GM18907 (cell line): ENCODE data around the gene INSM2.

Source experiments
- ATAC-seq: cut with Tn5 transposase; IDR thresholded peaks from one replicate; pipeline ENCODE4 v1.9.1; 2021; ENCODE audit warnings: mild to moderate bottlenecking, moderate library complexity; ENCODE audit not compliant: unreplicated experiment

Gene INSM2, protein sequence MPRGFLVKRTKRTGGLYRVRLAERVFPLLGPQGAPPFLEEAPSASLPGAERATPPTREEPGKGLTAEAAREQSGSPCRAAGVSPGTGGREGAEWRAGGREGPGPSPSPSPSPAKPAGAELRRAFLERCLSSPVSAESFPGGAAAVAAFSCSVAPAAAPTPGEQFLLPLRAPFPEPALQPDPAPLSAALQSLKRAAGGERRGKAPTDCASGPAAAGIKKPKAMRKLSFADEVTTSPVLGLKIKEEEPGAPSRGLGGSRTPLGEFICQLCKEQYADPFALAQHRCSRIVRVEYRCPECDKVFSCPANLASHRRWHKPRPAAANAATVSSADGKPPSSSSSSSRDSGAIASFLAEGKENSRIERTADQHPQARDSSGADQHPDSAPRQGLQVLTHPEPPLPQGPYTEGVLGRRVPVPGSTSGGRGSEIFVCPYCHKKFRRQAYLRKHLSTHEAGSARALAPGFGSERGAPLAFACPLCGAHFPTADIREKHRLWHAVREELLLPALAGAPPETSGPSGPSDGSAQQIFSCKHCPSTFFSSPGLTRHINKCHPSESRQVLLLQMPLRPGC

DNA sequence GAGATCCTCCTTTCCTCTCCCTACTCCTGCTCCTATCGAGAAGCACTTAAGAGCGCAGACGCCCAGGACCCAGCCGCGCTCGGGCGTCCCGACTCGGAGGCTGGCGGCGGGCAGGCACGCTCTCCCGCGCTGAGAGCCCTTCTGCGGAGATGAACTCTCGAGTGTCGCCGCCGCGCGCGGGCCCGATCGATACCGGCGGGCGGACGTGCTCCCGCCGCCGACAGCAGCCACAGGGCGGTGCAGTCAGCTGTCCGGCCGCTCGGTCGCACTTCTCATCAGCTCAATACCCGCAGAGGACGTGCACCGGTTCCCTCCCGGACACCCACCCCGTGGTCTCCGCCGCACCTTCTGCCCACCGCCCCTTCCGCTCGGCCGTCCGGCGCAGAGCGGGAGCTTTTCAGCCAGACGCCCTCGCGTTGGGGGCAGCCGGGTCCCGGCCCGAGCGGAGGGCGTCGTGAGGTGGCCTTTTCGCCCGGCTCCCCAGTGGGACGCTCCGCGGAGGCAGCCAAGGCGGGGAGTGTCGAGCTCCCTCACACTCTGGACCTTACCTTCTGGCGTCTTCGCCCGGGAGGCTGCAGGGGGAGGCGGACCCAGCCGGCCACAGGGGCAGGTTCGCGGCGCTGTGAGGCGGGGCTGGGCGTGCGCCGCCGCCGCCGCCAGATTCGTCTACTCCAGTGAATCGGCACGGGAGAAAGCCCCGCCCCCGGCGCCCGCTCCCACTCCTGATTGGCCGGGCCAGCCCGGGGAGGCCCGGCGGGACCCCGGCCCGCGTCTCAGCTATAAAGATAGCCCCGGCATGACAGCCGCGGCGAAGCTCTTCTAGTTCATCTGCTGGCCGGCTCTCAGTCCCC lies at the start of gene INSM2:
Gene INSM2, plus strand, starts transcription at position 808 of the 851 bp plus-strand sequence. CDS start 89 bp downstream, outside the sequence.
- ATAC-seq, result peak; percentile 72

GRCh38 chr14:35492569-35493014 lies 41.4 kb upstream of the INSM2 start:
- no peak for ATAC-seq

GRCh38 chr14:35495278-35495677 lies 38.7 kb upstream of the INSM2 start:
- no peak for ATAC-seq

- ATAC-seq, result no peak
These were observed 34.8 kb upstream of the INSM2 start for GRCh38 chr14:35499180-35499579.

DNA sequence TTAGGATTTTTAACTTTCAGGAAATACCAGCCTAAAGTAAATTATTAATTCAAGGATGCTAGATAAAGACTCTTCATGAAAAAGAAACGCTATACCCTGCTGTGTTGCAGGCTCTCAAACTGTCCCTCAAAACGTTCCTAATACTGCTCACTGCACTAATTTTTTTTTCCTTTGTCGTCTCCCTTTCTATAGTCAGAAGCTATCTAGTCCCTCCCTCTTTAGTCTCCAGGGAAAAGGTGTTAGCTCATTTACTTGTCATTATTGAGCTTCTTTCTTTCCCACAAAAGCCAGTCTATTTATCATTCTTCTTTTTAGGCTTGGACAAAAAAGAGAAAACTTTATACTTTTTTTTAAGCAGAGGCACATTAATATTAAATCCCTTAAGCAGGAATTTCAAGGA lies 30.3 kb upstream of the INSM2 start:
- no peak for ATAC-seq

DNA sequence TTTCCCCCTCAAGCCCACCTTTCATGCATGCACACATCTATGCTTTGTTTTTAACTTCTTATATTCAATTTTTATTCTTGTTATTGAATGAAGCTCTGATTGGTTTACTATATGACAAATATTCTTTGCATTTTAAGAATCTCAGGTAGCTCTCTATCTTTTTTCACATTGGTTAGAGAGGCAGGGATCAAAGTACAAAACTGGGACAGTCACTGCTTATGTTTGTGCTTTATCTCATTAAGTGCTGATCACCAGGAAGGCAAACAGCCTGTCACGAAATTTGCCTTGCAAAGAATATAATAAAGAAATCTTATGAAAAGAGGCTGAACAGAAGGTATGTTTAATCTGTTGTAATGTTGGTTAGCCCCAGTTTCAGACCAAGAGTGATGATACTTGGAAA lies 29.7 kb upstream of the INSM2 start:
- ATAC-seq, result no peak

DNA sequence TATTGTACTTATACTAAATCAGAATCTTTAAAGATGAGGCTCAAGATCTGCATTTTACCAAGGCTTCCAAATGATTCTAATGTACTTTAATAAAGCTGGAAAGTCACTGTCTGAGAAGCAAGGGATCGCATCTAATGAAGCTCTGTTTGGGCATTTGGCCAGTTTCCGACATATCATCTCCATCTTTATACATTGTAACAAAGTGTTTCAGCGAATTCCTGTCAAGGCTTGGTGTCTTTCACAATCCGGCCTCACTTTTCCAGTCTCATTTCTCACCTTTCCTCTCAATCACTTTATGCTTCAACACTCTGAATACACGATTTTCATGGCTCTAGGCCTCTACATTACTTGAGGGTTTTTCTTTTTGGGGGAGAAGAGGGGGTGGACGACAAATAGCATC lies 27.5 kb upstream of the INSM2 start:
- no peak for ATAC-seq

DNA sequence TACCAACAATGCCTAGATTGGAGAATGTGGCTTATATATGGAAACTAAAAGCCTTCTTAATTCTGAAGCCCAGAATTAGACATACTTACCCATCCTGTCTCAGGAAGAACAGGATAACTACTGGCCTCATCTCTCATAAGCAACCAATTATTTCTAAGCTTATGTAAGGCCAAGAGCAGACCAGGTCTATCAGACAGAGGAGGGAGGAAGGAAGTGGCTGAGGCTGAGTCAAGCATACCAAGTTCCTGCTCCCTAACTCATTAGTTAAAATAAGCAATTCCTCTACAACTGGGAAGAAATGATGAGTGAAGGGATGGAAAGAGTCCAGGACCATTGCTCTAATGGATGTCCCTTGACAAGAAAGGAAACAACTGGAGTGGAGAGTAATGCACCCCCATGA lies 27.0 kb upstream of the INSM2 start:
- ATAC-seq, result no peak

DNA sequence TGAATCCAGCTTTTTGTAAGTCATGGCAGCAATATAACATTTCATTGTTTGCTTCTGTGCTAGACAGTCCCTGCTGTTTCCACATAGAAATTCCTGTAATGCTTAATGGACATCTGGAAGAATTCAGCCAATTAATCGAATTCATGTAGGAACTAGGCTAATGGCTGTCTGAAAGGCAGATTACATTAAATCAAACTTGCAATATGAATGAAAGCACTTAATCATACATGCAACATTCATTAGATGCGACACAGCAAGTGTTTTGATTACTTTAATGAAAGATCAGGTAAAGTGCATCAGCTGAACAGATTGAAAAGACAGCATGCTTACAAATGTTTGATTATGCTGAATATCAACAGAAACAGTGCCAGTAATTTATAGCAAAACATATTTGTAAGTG lies 24.1 kb upstream of the INSM2 start:
- ATAC-seq, result no peak

DNA sequence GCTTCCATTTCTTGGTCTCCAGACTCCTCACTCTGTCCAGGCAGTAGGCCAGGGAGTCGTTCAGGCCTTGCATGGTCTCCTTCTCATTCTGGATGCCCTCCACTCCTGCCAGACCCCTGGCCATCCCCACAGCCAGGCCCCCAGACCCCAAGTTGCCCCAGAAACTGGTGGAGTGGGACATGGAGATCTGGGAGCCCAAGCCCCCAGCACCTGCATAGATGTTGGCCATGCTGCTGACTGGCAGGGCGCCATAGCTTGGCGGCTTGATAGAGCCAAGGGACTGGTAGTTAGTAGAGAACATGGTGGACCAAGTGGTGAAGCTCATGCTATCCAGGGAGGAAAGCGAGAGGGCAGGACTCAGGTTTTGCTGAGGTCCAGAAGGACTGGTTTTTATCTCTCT lies 21.2 kb upstream of the INSM2 start:
- ATAC-seq, result no peak

DNA sequence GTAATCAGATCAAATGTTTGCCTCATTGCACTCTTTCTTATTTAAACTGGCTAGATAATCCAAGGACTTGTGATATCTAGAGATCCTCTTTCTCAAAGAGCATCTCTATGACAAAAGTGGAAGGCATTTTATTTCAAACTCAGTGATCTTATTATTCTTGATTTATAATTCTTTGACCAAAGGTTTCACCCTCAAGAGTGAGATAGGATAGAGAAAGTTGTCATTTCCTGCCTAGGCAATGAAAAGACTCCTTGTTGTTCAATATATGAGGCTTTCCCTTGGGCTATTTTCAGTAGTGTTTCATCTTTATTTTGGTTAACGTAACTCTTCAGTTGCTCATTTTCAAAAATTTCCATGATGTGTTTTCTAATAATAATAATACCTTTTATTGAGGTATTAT lies 18.0 kb upstream of the INSM2 start:
- ATAC-seq, result no peak

DNA sequence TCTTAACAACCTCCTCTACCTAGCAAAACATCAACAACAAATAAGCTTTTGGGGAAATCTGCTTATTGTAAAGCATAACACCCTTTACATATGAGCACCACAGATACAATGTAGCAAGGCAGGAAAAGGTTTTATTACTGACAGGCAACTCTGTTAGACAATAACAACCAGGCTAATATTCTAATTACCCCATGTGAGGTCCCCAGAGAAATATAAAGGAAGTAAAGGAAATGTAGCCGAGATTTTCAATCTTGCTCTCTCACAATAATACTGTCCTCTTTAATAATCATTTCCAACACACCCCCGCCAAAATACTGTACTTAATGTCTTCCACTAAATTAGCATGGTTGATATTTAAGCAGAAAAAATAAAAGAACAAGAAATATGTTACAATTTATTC lies 14.0 kb upstream of the INSM2 start:
- no peak for ATAC-seq

GRCh38 chr14:35525695-35526094 lies 8.3 kb upstream of the INSM2 start:
- no peak for ATAC-seq

DNA sequence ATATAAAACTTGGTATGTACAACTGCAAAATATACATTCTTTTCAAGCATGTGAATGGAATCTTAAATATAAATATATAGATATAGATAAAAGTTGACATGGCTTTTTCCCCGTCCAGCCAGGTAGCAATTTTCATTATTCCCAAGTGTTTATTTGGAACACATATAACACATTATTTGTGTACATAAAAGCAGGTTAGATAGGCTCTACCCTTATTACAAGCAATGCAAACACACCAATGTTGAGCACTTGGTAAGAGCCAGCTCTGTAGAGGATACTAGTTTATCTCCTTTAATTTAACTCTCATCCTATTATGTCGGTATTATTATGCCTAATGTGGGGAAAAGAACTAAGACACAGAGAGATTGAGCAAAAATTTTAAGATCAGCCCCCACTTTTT lies 7.0 kb upstream of the INSM2 start:
- ATAC-seq, result no peak

- ATAC-seq, result no peak
These were observed 1.8 kb upstream of the INSM2 start for GRCh38 chr14:35531960-35532747.

DNA sequence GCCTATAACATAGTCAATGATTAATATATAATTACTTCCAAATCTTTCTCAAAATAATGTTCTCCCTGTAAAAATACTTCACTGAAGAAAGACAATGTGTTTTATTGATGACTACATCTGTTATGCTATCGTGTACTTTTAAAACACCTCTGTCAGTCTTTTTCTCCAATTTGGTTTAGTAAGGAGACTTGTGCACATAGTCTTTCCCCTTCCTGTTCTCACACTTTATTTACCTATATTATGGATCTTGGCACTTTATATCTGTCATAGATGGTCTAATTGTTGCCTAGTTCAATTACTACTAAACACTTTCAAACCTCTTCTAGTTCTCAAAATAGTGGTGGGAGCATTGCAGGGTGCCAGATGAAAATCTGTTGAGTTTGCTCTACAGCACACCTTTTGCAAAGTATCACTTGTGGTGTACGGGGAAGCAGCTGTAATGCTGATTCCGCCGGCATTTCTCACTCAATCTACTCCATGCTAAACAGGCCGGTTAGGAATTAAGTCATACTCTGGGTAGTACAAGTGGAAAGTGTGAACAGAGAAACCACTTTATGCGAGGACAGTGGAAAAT lies 1.1 kb upstream of the INSM2 start:
- no peak for ATAC-seq

- ATAC-seq, result peak; percentile 28
These were observed 376 bp downstream of the INSM2 start for GRCh38 chr14:35534208-35534872.

DNA sequence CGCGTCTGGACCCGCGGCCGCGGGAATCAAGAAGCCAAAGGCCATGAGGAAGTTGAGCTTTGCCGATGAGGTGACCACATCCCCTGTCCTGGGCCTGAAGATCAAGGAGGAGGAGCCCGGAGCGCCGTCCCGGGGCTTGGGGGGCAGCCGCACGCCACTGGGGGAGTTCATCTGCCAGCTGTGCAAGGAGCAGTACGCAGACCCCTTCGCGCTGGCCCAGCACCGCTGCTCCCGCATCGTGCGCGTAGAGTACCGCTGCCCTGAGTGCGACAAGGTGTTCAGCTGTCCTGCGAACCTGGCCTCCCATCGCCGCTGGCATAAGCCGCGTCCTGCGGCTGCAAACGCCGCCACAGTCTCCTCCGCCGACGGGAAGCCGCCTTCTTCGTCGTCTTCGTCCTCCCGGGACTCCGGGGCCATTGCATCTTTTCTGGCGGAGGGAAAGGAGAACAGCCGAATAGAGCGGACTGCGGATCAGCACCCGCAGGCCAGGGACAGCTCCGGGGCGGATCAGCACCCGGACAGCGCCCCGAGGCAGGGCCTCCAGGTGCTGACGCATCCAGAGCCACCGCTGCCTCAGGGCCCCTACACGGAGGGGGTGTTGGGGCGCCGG lies 1.0 kb downstream of the INSM2 start:
- peak; percentile 81 for ATAC-seq

GRCh38 chr14:35535483-35536112 lies 1.6 kb downstream of the INSM2 start:
- no peak for ATAC-seq
